HepG2 (cell line): ENCODE results near the gene PLEKHA5.

Source experiments
- SRF ChIP-seq: IDR thresholded peaks from 2 replicates; pipeline ENCODE4 v1.6.1; 2011; ENCODE audit warnings: mild to moderate bottlenecking, low read depth, low read length, moderate library complexity
- ZNF776 ChIP-seq: sonication (generic); formaldehyde crosslinking; IDR thresholded peaks from 2 replicates; pipeline ENCODE4 v1.4.0; 2020; ENCODE audit warnings: mild to moderate bottlenecking, missing genetic modification reagents

DNA sequence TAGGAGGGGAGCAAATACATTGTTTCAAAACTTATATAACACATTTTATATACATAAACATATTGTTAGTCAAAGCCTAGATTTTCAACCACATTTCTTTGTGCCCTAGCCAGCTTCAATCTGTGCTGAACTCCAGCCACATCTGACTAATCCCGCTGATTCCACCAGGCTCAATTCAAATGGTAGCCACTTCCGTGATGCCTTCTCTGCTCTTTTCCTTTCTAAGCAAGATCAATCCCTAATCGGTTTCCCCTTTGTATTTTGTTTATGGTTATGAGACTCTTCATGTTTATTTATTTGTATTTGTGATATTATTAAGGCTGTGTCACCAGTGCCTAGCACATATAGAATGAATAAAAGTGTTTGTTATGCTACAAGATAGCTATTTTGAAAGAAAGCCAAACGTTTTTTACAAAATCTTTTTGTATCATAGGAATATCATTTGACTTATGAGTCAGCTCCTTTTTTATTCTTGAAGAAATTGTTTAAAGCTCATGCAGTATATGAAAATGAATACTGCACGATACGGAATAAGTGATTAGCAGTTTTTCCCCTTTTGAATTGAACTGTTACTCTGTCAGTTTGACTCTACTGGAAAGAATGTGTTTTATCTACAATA is 110.2 kb downstream of the PLEKHA5 start:
- TF ChIP-seq SRF (no peak), ZNF776 (CRISPR knock-in tag) (no peak)
